Measurements from ENCODE around the gene NDUFAF5. TPM values are rescaled to one million over a fixed set of nuclear protein-coding genes. Genes with fewer than 3 reads are reported as not detected.
A peak's percentile ranks its signal among the peaks of the same experiment; 100 is the strongest.

The NDUFAF5 gene
- total RNA-seq, 4 donors from 2014 or later: 11.2 to 32.1 (median 21.2) TPM

GRCh38 chr20:13841206-13841605 is 56.4 kb downstream of the NDUFAF5 start:
- Histone ChIP-seq H3K27me3 (no peaks in the 10 kb centered on the region), H3K4me1 (peaks cover 0 to 5% (median 0%) of the 10 kb centered on the region in 4 donors), H3K36me3 (no peaks in the 10 kb centered on the region), H3K4me3 (no peak overlapping the region), H3K9me3 (no peaks in the 10 kb centered on the region), H3K27ac (no peak overlapping the region)
- TF ChIP-seq EP300 (IDR thresholded peaks at IDR 0.05): no peak
- TF ChIP-seq POLR2A (IDR thresholded peaks at IDR 0.05): no peak
- TF ChIP-seq, protein P1, sequence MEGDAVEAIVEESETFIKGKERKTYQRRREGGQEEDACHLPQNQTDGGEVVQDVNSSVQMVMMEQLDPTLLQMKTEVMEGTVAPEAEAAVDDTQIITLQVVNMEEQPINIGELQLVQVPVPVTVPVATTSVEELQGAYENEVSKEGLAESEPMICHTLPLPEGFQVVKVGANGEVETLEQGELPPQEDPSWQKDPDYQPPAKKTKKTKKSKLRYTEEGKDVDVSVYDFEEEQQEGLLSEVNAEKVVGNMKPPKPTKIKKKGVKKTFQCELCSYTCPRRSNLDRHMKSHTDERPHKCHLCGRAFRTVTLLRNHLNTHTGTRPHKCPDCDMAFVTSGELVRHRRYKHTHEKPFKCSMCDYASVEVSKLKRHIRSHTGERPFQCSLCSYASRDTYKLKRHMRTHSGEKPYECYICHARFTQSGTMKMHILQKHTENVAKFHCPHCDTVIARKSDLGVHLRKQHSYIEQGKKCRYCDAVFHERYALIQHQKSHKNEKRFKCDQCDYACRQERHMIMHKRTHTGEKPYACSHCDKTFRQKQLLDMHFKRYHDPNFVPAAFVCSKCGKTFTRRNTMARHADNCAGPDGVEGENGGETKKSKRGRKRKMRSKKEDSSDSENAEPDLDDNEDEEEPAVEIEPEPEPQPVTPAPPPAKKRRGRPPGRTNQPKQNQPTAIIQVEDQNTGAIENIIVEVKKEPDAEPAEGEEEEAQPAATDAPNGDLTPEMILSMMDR (IDR thresholded peaks at IDR 0.05): no peak
- WGBS, 2 donors: 79 to 86% methylated on average over 3 of the region's 3 CpGs
- no peak for DNase-seq (ENCODE audit: low spot score in 2 of 2)

DNA sequence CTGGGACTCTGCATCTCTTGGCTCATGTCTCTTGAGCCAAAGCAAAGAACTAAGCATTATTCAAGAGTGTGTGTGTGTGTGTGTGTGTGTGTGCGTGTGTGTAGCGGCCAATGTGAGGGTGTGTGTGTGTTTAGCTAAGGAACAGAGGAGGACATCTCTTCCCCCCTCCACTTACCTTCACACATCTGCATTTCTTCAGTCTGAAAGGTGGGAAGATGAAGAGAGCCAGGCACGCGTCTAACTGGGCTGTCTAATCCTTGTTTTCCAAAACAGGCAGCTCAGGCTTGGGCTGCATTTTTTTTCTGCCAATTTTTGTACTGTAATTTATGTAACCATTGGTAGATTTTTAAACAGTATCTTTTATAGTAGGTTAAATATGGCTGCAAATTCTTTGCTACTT is 59.5 kb downstream of the NDUFAF5 start:
- no peak overlapping the region for H3K27ac ChIP-seq
- no peak overlapping the region for H3K4me3 ChIP-seq
- no peaks in the 10 kb centered on the region for H3K27me3 ChIP-seq
- no peaks in the 10 kb centered on the region for H3K36me3 ChIP-seq
- 66 to 84% methylated on average over 4 of the region's 4 CpGs for WGBS, 2 donors
- TF ChIP-seq, protein P1 (IDR thresholded peaks at IDR 0.05): no peak
- TF ChIP-seq EP300 (IDR thresholded peaks at IDR 0.05) (no peak), POLR2A (IDR thresholded peaks at IDR 0.05) (no peak)
- peaks cover 0 to under 1% (median 0%) of the 10 kb centered on the region in 4 donors for H3K4me1 ChIP-seq
- DNase-seq (ENCODE audit: low spot score in 2 of 2): no peak
- no peaks in the 10 kb centered on the region for H3K9me3 ChIP-seq

- no peaks in the 10 kb centered on the region for H3K36me3 ChIP-seq
- peak overlapping the region in 1 of 4 donors; percentile 26 for H3K27ac ChIP-seq
- TF ChIP-seq, protein P1 (IDR thresholded peaks at IDR 0.05): no peak
- TF ChIP-seq POLR2A (IDR thresholded peaks at IDR 0.05): no peak
- TF ChIP-seq EP300 (IDR thresholded peaks at IDR 0.05): no peak
- H3K4me1 ChIP-seq: peaks cover 0 to 12% (median 0%) of the 10 kb centered on the region in 4 donors
- no peak overlapping the region for H3K4me3 ChIP-seq
- 78 to 88% methylated on average over 2 of the region's 2 CpGs for WGBS, 2 donors
- H3K27me3 ChIP-seq: no peaks in the 10 kb centered on the region
- DNase-seq (ENCODE audit: low spot score in 2 of 2): no peak
- H3K9me3 ChIP-seq: no peaks in the 10 kb centered on the region
These were observed 66.5 kb downstream of the NDUFAF5 start for GRCh38 chr20:13851279-13851678.

- no peak overlapping the region for H3K4me3 ChIP-seq
- 24 to 27% methylated on average over 1 of the region's 1 CpG for WGBS, 2 donors
- H3K4me1 ChIP-seq: peaks cover 0 to 12% (median 0%) of the 10 kb centered on the region in 4 donors
- no peaks in the 10 kb centered on the region for H3K9me3 ChIP-seq
- H3K27me3 ChIP-seq: no peaks in the 10 kb centered on the region
- H3K27ac ChIP-seq: peak overlapping the region in 2 of 4 donors; percentile 8 to 26
- H3K36me3 ChIP-seq: no peaks in the 10 kb centered on the region
- TF ChIP-seq, protein P1 (IDR thresholded peaks at IDR 0.05): no peak
- TF ChIP-seq EP300 (IDR thresholded peaks at IDR 0.05) (no peak), POLR2A (IDR thresholded peaks at IDR 0.05) (no peak)
- no peak for DNase-seq (ENCODE audit: low spot score in 2 of 2)
These were observed 67.5 kb downstream of the NDUFAF5 start for GRCh38 chr20:13852306-13852705.

DNA sequence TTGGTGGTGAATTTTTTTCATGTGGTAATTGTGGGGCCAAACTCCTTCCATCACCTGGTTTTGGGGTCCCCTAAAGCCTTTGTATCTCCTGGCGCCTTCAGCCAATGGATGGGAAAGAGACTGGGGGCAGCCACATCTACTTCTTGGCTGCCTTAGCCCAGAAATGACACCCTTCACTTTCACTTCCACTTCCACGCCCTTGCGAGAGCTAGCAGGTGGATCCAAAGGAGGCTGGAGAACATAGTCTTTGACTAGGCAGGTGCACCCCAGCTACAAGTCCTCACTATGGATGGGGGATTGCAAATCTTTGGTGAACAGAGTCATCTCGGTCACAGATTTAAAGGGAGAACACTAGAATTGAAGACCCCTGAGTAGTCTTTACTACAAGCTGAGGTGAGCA is 70.8 kb downstream of the NDUFAF5 start:
- TF ChIP-seq, protein P1 (IDR thresholded peaks at IDR 0.05): no peak
- TF ChIP-seq POLR2A (IDR thresholded peaks at IDR 0.05) (no peak), EP300 (IDR thresholded peaks at IDR 0.05) (no peak)
- no peak overlapping the region for H3K4me3 ChIP-seq
- 92 to 96% methylated on average over 4 of the region's 4 CpGs for WGBS, 2 donors

More for the DNA sequence above, 70.8 kb downstream of the NDUFAF5 start:
- no peak for DNase-seq (ENCODE audit: low spot score in 2 of 2)
- Histone ChIP-seq H3K4me1 (peaks cover 0 to 12% (median 0%) of the 10 kb centered on the region in 4 donors), H3K27me3 (no peaks in the 10 kb centered on the region), H3K27ac (no peak overlapping the region), H3K36me3 (no peaks in the 10 kb centered on the region), H3K9me3 (no peaks in the 10 kb centered on the region)

All from tibial nerve (tissue), 4 donors.